Activated B cell treated with CpG ODN at 0.5 μM for 24 hours (primary cell): ENCODE results near the gene PPIE. TPM values are rescaled to one million over a fixed set of nuclear protein-coding genes. Genes with fewer than 3 reads are reported as not detected.

Experiments used
- ATAC-seq: fragments of 200-7000 bp; cut with Tn5 transposase; one replicate; pipeline ENCODE4 v1.10.0; 2021; ENCODE audit warnings: low read depth, mild to moderate bottlenecking, moderate library complexity
- CTCF ChIA-PET: fragments of 350-600 bp; sonication (Branson Sonifier 250); formaldehyde crosslinking; loops from one replicate; lab custom pipeline; 2021; ENCODE audit warnings: antibody characterized with exemption; lab: Charles Lee
- POLR2A ChIA-PET: fragments of 350-600 bp; sonication (Branson Sonifier 250); formaldehyde crosslinking; loops from one replicate; lab custom pipeline; 2021; ENCODE audit warnings: antibody characterized with exemption; lab: Charles Lee
- DNase-seq: peaks from one replicate; pipeline ENCODE4 v3.0.0; 2022
- H3K27ac Mint-ChIP-seq: one replicate; pipeline ENCODE4 v1.8.0; 2020; ENCODE audit warnings: mixed read lengths
- H3K27me3 Mint-ChIP-seq: one replicate; pipeline ENCODE4 v1.8.0; 2021; ENCODE audit warnings: mixed read lengths
- H3K36me3 Mint-ChIP-seq: one replicate; pipeline ENCODE4 v1.8.0; 2021; ENCODE audit warnings: low read depth, mixed read lengths
- H3K4me1 Mint-ChIP-seq: one replicate; pipeline ENCODE4 v1.8.0; 2021; ENCODE audit warnings: mixed read lengths
- H3K4me3 Mint-ChIP-seq: one replicate; pipeline ENCODE4 v1.8.0; 2020; ENCODE audit warnings: mild to moderate bottlenecking, mixed read lengths
- H3K9me3 Mint-ChIP-seq: one replicate; pipeline ENCODE4 v1.8.0; 2020; ENCODE audit warnings: mixed read lengths
- CTCF ChIP-seq: fragments of 200-600 bp; IDR thresholded peaks from one replicate; pipeline ENCODE4 v1.8.0; 2022; ENCODE audit warnings: antibody characterized with exemption, mild to moderate bottlenecking
- intact Hi-C: fragments of 100-400 bp; cut with micrococcal nuclease; formaldehyde crosslinking; loops from one replicate; pipeline ENCODE4 v1.15.1; 2024
- total RNA-seq: library from RNA; stranded (reverse); gene quantifications from 2 replicates; pipeline ENCODE4 v1.2.3, GENCODE V29; 2022

The PPIE gene
- total RNA-seq, 1 donor from 2014 or later, result 68.5 TPM

- POLR2A ChIA-PET, result no interaction called here
- DNase-seq, result no peak
- intact Hi-C loops, result no loop called here
These were observed 20.9 kb upstream of the PPIE start for GRCh38 chr1:39717809-39718208.

GRCh38 chr1:39720094-39720999 lies 18.3 kb upstream of the PPIE start:
- ATAC-seq, result peak; percentile 62
- Mint-ChIP-seq H3K27me3 (peaks cover 37% of the 10 kb centered on the region), H3K9me3 (no peaks in the 10 kb centered on the region), H3K4me1 (peaks cover 2% of the 10 kb centered on the region), H3K4me3 (no peak overlapping the region), H3K36me3 (no peaks in the 10 kb centered on the region), H3K27ac (no peak overlapping the region)
- CTCF ChIA-PET, result interaction anchor here (0.5 to 1.5 kb wide), 6 partner anchors 19 to 971 kb away, joined by 3 to 10 read pairs (median 4); no protein-coding TSS in a partner anchor
- TF ChIP-seq CTCF, result peak; percentile 51
- intact Hi-C loops, result loop anchor here (1.0 kb wide), 3 partner anchors 67 to 618 kb away; no protein-coding TSS in a partner anchor
- POLR2A ChIA-PET, result interaction anchor here (0.5 to 0.8 kb wide), 3 partner anchors 19 to 147 kb away, joined by 3 to 4 read pairs (median 3); partner anchors contain the start of gene PPIE
- DNase-seq, result no peak

More at GRCh38 chr1:39717809-39718208, 20.9 kb upstream of the PPIE start:
- Mint-ChIP-seq H3K27me3 (peaks cover 37% of the 10 kb centered on the region), H3K4me1 (peaks cover 2% of the 10 kb centered on the region), H3K4me3 (no peak overlapping the region), H3K27ac (no peak overlapping the region), H3K9me3 (no peaks in the 10 kb centered on the region), H3K36me3 (no peaks in the 10 kb centered on the region)
- CTCF ChIA-PET, result interaction anchor here (0.8 to 1.8 kb wide), 3 partner anchors 82 to 112 kb away, joined by 3 to 6 read pairs (median 3); no protein-coding TSS in a partner anchor
- ATAC-seq, result no peak
- no peak for TF ChIP-seq CTCF

GRCh38 chr1:39721664-39722063 lies 17.0 kb upstream of the PPIE start:
- peaks cover 32% of the 10 kb centered on the region for H3K27me3 Mint-ChIP-seq
- peaks cover 2% of the 10 kb centered on the region for H3K4me1 Mint-ChIP-seq
- ChIA-PET CTCF (interaction anchor here (1.4 kb wide), 1 partner anchor 116 kb away, joined by 5 read pairs; no protein-coding TSS in a partner anchor), POLR2A (no interaction called here)
- H3K27ac Mint-ChIP-seq, result no peak overlapping the region
- TF ChIP-seq CTCF, result no peak
- ATAC-seq (no peak), DNase-seq (no peak)
- H3K9me3 Mint-ChIP-seq, result no peaks in the 10 kb centered on the region
- H3K4me3 Mint-ChIP-seq, result no peak overlapping the region
- intact Hi-C loops, result no loop called here
- H3K36me3 Mint-ChIP-seq, result no peaks in the 10 kb centered on the region

- Mint-ChIP-seq H3K4me3 (no peak overlapping the region), H3K4me1 (peaks cover 5% of the 10 kb centered on the region), H3K36me3 (no peaks in the 10 kb centered on the region), H3K27me3 (peaks cover 30% of the 10 kb centered on the region), H3K27ac (no peak overlapping the region), H3K9me3 (no peaks in the 10 kb centered on the region)
- no peak for TF ChIP-seq CTCF
- ChIA-PET CTCF (interaction anchor here (1.4 kb wide), 1 partner anchor 116 kb away, joined by 5 read pairs; no protein-coding TSS in a partner anchor), POLR2A (no interaction called here)
- DNase-seq (no peak), ATAC-seq (no peak)
- intact Hi-C loops, result no loop called here
These were observed 16.2 kb upstream of the PPIE start for GRCh38 chr1:39722495-39722894.

- CTCF ChIA-PET, result interaction anchor here (0.6 kb wide), 1 partner anchor 120 kb away, joined by 3 read pairs; no protein-coding TSS in a partner anchor
- no peak overlapping the region for H3K27ac Mint-ChIP-seq
- no peak for TF ChIP-seq CTCF
- H3K9me3 Mint-ChIP-seq, result no peaks in the 10 kb centered on the region
- H3K27me3 Mint-ChIP-seq, result peaks cover 48% of the 10 kb centered on the region
- DNase-seq (no peak), ATAC-seq (no peak)
- POLR2A ChIA-PET, result no interaction called here
- no peaks in the 10 kb centered on the region for H3K36me3 Mint-ChIP-seq
- H3K4me3 Mint-ChIP-seq, result no peak overlapping the region
- peaks cover 8% of the 10 kb centered on the region for H3K4me1 Mint-ChIP-seq
- intact Hi-C loops, result no loop called here
These were observed 12.1 kb upstream of the PPIE start for GRCh38 chr1:39726600-39726999.
